VCaP (cell line): Measurements from ENCODE around the gene ARID5A.
A peak's percentile ranks its signal among the peaks of the same experiment; 100 is the strongest.
"Not testable (repeated sequence)": the region's sequence is repeated elsewhere in the genome, so short reads cannot be mapped to it uniquely, and the experiment has no call there.

Experiments used
- H3K27ac ChIP-seq: fragments of 450-650 bp; 2 replicates; pipeline ENCODE4 v1.5.1; 2017
- TF ChIP-seq, protein P1 (sequence below): fragments of 450-650 bp; conservative IDR thresholded peaks from 2 replicates; pipeline ENCODE4 v1.5.1; 2017; ENCODE audit warnings: mild to moderate bottlenecking, moderate library complexity

The ARID5A gene

GRCh38 chr2:96552315-96553175, 16.0 kb downstream of the ARID5A start:
- H3K27ac ChIP-seq = no peak overlapping the region
- TF ChIP-seq, protein P1, sequence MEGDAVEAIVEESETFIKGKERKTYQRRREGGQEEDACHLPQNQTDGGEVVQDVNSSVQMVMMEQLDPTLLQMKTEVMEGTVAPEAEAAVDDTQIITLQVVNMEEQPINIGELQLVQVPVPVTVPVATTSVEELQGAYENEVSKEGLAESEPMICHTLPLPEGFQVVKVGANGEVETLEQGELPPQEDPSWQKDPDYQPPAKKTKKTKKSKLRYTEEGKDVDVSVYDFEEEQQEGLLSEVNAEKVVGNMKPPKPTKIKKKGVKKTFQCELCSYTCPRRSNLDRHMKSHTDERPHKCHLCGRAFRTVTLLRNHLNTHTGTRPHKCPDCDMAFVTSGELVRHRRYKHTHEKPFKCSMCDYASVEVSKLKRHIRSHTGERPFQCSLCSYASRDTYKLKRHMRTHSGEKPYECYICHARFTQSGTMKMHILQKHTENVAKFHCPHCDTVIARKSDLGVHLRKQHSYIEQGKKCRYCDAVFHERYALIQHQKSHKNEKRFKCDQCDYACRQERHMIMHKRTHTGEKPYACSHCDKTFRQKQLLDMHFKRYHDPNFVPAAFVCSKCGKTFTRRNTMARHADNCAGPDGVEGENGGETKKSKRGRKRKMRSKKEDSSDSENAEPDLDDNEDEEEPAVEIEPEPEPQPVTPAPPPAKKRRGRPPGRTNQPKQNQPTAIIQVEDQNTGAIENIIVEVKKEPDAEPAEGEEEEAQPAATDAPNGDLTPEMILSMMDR = no peak

DNA sequence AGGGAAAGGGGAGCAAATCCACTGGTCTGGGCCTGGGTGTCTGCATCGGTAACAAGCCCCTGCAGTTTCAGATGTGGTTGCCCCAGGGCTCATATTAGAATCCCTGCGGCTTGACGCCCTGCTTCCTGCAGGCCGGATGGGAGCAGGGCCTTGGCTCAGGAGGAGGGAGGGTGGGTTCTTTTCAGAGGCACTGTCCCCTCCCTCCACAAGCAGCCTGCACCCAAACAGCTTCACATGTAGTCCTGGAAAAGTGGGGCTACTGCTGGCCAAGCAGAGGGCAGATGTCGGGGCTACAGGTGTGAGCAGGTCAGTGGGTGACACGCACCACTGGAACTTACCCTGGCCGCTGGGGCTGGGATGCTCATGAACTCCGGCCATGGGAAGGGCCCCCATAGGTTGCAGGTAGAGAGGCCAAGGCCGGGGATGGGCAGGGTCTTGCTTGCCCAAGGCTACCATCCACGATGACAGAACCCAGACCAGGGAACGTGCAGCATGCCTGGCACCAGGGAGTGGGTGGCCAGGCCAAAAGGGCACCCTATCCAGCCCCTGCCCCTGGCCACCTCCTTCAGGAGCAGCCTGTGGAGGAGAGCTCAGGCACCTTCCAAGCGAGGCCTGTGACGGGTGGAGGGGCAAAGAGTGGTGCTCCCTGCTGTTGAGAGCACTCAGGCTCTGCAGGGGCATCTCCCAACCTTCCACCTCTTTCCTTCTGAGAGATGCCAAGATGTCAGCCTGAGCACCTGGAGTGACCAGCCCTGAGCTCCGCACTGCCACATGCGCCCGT, 16.8 kb downstream of the ARID5A start:
- H3K27ac ChIP-seq = no peak overlapping the region
- TF ChIP-seq, protein P1 = no peak

DNA sequence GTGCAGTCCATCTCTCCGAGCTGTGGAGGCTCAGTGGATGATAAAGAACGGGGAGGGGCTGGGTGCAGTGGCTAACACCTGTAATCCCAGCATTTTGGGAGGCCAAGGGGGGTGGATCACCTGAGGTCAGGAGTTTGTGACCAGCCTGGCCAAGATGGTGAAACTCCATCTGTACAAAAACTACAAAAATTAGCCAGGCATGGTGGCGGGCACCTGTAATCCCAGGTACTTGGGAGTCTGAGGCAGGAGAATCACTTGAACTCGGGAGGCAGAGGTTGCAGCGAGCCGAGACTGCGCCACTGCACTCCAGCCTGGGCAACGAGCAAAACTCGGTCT, 17.4 kb downstream of the ARID5A start:
- not testable (repeated sequence) for H3K27ac ChIP-seq

GRCh38 chr2:96554293-96555145, 18.0 kb downstream of the ARID5A start:
- no peak overlapping the region for H3K27ac ChIP-seq
- TF ChIP-seq, protein P1 = peak; percentile 94

GRCh38 chr2:96555146-96555610, 18.6 kb downstream of the ARID5A start:
- TF ChIP-seq, protein P1 = no peak

GRCh38 chr2:96556441-96557330, 20.1 kb downstream of the ARID5A start:
- TF ChIP-seq, protein P1 = no peak
- H3K27ac ChIP-seq = no peak overlapping the region

More at GRCh38 chr2:96555146-96555610, 18.6 kb downstream of the ARID5A start:
- H3K27ac ChIP-seq = no peak overlapping the region

DNA sequence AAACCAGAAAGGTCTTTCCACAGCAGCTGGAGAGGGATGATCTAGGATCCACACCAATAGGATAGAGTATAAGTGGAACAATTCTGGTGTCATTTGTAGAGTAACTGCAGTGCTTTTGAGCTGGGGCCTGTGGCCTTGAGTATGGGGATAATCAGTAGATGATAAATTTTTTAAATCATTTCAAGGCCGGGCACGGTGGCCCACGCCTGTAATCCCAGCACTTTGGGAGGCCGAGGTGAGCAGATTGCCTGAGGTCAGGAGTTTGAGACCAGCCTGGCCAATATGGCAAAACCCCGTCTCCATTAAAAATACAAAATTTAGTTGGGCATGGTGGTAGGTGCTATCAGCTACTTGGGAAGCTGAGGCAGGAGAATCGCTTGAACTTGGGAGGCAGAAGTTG, 20.9 kb downstream of the ARID5A start:
- H3K27ac ChIP-seq = not testable (repeated sequence)
